ENCODE data around the gene NQO2. TPM values are rescaled to one million over a fixed set of nuclear protein-coding genes. Genes with fewer than 3 reads are reported as not detected.

Gene NQO2
- total RNA-seq, 1 donor from 2014 or later = 51.1 TPM

- TF ChIP-seq CTCF (IDR thresholded peaks at IDR 0.05; ENCODE audit: borderline replicate concordance) = no peak
- no peaks in the 10 kb centered on the region for H3K36me3 ChIP-seq
- intact Hi-C loops (cut with micrococcal nuclease) = no loop called here
- DNase-seq = no peak
- no peak overlapping the region for H3K4me3 ChIP-seq
- H3K9me3 ChIP-seq (replicated peaks) = no peaks in the 10 kb centered on the region
- peaks cover 75% of the 10 kb centered on the region for H3K4me1 ChIP-seq
- H3K27ac ChIP-seq (replicated peaks) = no peak overlapping the region
- no peaks in the 10 kb centered on the region for H3K27me3 ChIP-seq (ENCODE audit: low read depth)
Measured at GRCh38 chr6:2964793-2965505, 34.7 kb upstream of the NQO2 start.

- intact Hi-C loops (cut with micrococcal nuclease) = no loop called here
- no peak for DNase-seq
- Histone ChIP-seq H3K9me3 (replicated peaks) (no peaks in the 10 kb centered on the region), H3K4me1 (peaks cover 71% of the 10 kb centered on the region), H3K36me3 (no peaks in the 10 kb centered on the region), H3K4me3 (no peak overlapping the region), H3K27ac (replicated peaks) (peak overlapping the region; percentile 45), H3K27me3 (ENCODE audit: low read depth) (no peaks in the 10 kb centered on the region)
- TF ChIP-seq CTCF (IDR thresholded peaks at IDR 0.05; ENCODE audit: borderline replicate concordance) = no peak
Measured at GRCh38 chr6:2966347-2966746, 33.3 kb upstream of the NQO2 start.

- peak overlapping the region; percentile 95 for H3K27ac ChIP-seq (replicated peaks)
- intact Hi-C loops (cut with micrococcal nuclease) = no loop called here
- H3K4me1 ChIP-seq = peaks cover 65% of the 10 kb centered on the region
- H3K36me3 ChIP-seq = no peaks in the 10 kb centered on the region
- no peaks in the 10 kb centered on the region for H3K9me3 ChIP-seq (replicated peaks)
- TF ChIP-seq CTCF (IDR thresholded peaks at IDR 0.05; ENCODE audit: borderline replicate concordance) = no peak
- H3K27me3 ChIP-seq (ENCODE audit: low read depth) = no peaks in the 10 kb centered on the region
- no peak overlapping the region for H3K4me3 ChIP-seq
- DNase-seq = no peak
Measured at GRCh38 chr6:2967936-2968335, 31.8 kb upstream of the NQO2 start.

- no peaks in the 10 kb centered on the region for H3K27me3 ChIP-seq (ENCODE audit: low read depth)
- no peaks in the 10 kb centered on the region for H3K9me3 ChIP-seq (replicated peaks)
- DNase-seq = no peak
- H3K4me3 ChIP-seq = no peak overlapping the region
- H3K4me1 ChIP-seq = peaks cover 58% of the 10 kb centered on the region
- TF ChIP-seq CTCF (IDR thresholded peaks at IDR 0.05; ENCODE audit: borderline replicate concordance) = no peak
- intact Hi-C loops (cut with micrococcal nuclease) = no loop called here
- H3K36me3 ChIP-seq = no peaks in the 10 kb centered on the region
- peak overlapping the region; percentile 95 for H3K27ac ChIP-seq (replicated peaks)
Measured at GRCh38 chr6:2968600-2969135, 31.0 kb upstream of the NQO2 start.

GRCh38 chr6:2969549-2969948 lies 30.1 kb upstream of the NQO2 start:
- no peak for TF ChIP-seq CTCF (IDR thresholded peaks at IDR 0.05; ENCODE audit: borderline replicate concordance)
- peaks cover 58% of the 10 kb centered on the region for H3K4me1 ChIP-seq
- no peaks in the 10 kb centered on the region for H3K27me3 ChIP-seq (ENCODE audit: low read depth)
- no peaks in the 10 kb centered on the region for H3K36me3 ChIP-seq
- intact Hi-C loops (cut with micrococcal nuclease) = no loop called here
- H3K4me3 ChIP-seq = peak overlapping the region; percentile 77
- no peak for DNase-seq
- peak overlapping the region; percentile 95 for H3K27ac ChIP-seq (replicated peaks)
- no peaks in the 10 kb centered on the region for H3K9me3 ChIP-seq (replicated peaks)
